K562 (cell line): ENCODE measurements around the gene MIEF1. TPM values are rescaled to one million over a fixed set of nuclear protein-coding genes. Genes with fewer than 3 reads are reported as not detected.

Source experiments
- BRD4 ChIP-seq: fragments of 200-600 bp; sonication (generic); IDR thresholded peaks from 2 replicates; pipeline ENCODE4 v1.6.1; 2017; ENCODE audit warnings: inconsistent platforms
- CBFA2T3 ChIP-seq: fragments of 450-650 bp; IDR thresholded peaks from 2 replicates; pipeline ENCODE4 v1.6.1; 2017
- CHCHD3 ChIP-seq: fragments of 250-450 bp; sonication (Bioruptor Pico); IDR thresholded peaks from 2 replicates; pipeline ENCODE4 v2.1.2; 2022; ENCODE audit warnings: mild to moderate bottlenecking
- EGR1 ChIP-seq: fragments of 450-650 bp; conservative IDR thresholded peaks from 2 replicates; pipeline ENCODE4 v1.6.1; 2017; ENCODE audit warnings: mild to moderate bottlenecking
- JUN ChIP-seq, 2 experiments: sonication (generic) in 1 of 2; formaldehyde crosslinking in 1 of 2; IDR thresholded peaks; 2 replicates each; pipeline versions ENCODE4 v1.6.1 to v1.8.0; 2012 to 2022; ENCODE audit warnings: borderline replicate concordance in 2 of 2, mild to moderate bottlenecking in 2 of 2, improper control_type of control experiment in 1 of 2, low read depth in 1 of 2, low read length in 1 of 2, missing genetic modification reagents in 1 of 2
- KLF6 ChIP-seq: fragments of 250-450 bp; sonication (Bioruptor Pico); IDR thresholded peaks from 2 replicates; pipeline ENCODE4 v1.4.0; 2020; ENCODE audit warnings: mild to moderate bottlenecking, moderate library complexity, borderline replicate concordance
- NR2C2 ChIP-seq, 2 experiments: fragments of 200-800 bp in 1 of 2; sonication (Bioruptor generic) in 1 of 2; sonication (generic) in 1 of 2; formaldehyde crosslinking in 1 of 2; IDR thresholded peaks; 2 replicates each; pipeline versions ENCODE4 v1.6.1 to v1.8.0; 2016 to 2022; ENCODE audit warnings: mild to moderate bottlenecking in 1 of 2, missing compliant biosample characterization in 1 of 2, missing genetic modification characterization in 1 of 2, missing genetic modification reagents in 1 of 2
- SRSF1 ChIP-seq: fragments of 200-400 bp; formaldehyde crosslinking; IDR thresholded peaks from 2 replicates; pipeline ENCODE4 v1.6.1; 2017; ENCODE audit warnings: mild to moderate bottlenecking, low read depth, low read length, moderate library complexity
- ZBTB7A ChIP-seq: IDR thresholded peaks from 2 replicates; pipeline ENCODE4 v1.6.1; 2011; ENCODE audit warnings: low read depth, mild to moderate bottlenecking, low read length, moderate library complexity, borderline replicate concordance; ENCODE audit not compliant: control insufficient read depth
- polyA plus RNA-seq, 8 experiments: library from polyadenylated mRNA; depleted of rRNA in 4 of 8; stranded (reverse) in 5 of 8; unstranded in 3 of 8; fragments of >200 nt; fragmentation: Nextera tagmentation in 2 of 8; fragmentation: Illumina TruSeq in 1 of 8; extraction: Ambion mirVana in 2 of 8; extraction: Trizol in 1 of 8; gene quantifications; 2 replicates each; pipeline versions ENCODE4 v1.2.1 to v1.2.3, GENCODE V29; 2011 to 2014; ENCODE audit warnings: inconsistent platforms in 1 of 8, missing spikeins in 1 of 8
- total RNA-seq, 7 experiments: library from RNA; depleted of rRNA in 6 of 7; stranded (reverse); fragments of >200 nt in 6 of 7; fragmentation: Illumina TruSeq in 2 of 7; extraction: Trizol in 2 of 7; gene quantifications; 2 replicates each; pipeline versions ENCODE4 v1.2.1 to v1.2.3, GENCODE V29; 2011 to 2021; ENCODE audit warnings: low replicate concordance in 1 of 7
- TF ChIP-seq, protein P1 (sequence below): fragments of 450-650 bp; IDR thresholded peaks from 2 replicates; pipeline ENCODE4 v1.6.1; 2016; ENCODE audit warnings: mild to moderate bottlenecking, moderate library complexity
- TF ChIP-seq, protein P2 (sequence below): fragments of 450-650 bp; formaldehyde crosslinking; IDR thresholded peaks from 2 replicates; pipeline ENCODE4 v1.4.0; 2020; ENCODE audit warnings: mild to moderate bottlenecking, moderate library complexity

Gene MIEF1
- total and polyA plus RNA-seq, 9 of the 15 experiments (the other 6 are each of a cell fraction or from before 2014, with no cell fraction given) = 10.9 to 51.8 (median 25.5) TPM

DNA sequence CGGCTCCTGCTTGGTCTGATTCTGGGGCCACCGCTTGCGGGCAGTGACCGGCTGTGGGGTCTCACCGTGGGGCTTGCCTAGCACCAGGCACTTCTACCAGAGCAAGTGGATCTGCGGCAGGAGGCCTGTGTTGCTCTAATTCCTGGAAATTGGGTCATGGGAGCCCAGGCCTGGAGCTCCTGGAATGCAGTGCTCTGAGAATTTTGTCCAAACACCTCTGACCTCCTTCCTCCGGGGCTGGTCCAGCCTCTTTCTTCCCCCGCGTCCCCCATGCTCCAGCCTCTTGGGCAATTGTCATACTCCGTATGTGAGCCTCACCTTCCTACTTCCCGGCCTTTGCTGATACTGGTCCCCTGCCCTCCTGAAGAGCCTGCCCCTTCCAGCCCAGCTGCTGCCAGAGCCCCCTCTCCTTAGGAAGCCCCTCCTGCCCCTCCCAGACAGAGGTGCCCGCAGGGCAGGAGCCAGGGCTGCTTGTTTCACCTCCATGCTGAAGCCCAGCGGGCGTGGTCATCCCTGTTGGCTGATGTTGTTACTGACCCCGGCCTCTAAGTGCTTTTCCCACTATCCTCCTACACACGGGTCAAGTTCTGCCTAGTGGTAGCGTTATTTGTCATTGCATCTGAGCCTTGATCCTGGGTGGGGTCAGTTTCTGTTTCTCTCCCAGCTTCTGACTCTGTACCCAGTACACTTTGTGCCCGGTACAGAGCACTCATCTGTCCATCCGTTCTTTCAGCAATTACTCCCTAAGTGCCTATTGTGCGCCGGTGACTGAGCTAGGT is 35.7 kb upstream of the MIEF1 start (continued):
- TF ChIP-seq, protein P1, sequence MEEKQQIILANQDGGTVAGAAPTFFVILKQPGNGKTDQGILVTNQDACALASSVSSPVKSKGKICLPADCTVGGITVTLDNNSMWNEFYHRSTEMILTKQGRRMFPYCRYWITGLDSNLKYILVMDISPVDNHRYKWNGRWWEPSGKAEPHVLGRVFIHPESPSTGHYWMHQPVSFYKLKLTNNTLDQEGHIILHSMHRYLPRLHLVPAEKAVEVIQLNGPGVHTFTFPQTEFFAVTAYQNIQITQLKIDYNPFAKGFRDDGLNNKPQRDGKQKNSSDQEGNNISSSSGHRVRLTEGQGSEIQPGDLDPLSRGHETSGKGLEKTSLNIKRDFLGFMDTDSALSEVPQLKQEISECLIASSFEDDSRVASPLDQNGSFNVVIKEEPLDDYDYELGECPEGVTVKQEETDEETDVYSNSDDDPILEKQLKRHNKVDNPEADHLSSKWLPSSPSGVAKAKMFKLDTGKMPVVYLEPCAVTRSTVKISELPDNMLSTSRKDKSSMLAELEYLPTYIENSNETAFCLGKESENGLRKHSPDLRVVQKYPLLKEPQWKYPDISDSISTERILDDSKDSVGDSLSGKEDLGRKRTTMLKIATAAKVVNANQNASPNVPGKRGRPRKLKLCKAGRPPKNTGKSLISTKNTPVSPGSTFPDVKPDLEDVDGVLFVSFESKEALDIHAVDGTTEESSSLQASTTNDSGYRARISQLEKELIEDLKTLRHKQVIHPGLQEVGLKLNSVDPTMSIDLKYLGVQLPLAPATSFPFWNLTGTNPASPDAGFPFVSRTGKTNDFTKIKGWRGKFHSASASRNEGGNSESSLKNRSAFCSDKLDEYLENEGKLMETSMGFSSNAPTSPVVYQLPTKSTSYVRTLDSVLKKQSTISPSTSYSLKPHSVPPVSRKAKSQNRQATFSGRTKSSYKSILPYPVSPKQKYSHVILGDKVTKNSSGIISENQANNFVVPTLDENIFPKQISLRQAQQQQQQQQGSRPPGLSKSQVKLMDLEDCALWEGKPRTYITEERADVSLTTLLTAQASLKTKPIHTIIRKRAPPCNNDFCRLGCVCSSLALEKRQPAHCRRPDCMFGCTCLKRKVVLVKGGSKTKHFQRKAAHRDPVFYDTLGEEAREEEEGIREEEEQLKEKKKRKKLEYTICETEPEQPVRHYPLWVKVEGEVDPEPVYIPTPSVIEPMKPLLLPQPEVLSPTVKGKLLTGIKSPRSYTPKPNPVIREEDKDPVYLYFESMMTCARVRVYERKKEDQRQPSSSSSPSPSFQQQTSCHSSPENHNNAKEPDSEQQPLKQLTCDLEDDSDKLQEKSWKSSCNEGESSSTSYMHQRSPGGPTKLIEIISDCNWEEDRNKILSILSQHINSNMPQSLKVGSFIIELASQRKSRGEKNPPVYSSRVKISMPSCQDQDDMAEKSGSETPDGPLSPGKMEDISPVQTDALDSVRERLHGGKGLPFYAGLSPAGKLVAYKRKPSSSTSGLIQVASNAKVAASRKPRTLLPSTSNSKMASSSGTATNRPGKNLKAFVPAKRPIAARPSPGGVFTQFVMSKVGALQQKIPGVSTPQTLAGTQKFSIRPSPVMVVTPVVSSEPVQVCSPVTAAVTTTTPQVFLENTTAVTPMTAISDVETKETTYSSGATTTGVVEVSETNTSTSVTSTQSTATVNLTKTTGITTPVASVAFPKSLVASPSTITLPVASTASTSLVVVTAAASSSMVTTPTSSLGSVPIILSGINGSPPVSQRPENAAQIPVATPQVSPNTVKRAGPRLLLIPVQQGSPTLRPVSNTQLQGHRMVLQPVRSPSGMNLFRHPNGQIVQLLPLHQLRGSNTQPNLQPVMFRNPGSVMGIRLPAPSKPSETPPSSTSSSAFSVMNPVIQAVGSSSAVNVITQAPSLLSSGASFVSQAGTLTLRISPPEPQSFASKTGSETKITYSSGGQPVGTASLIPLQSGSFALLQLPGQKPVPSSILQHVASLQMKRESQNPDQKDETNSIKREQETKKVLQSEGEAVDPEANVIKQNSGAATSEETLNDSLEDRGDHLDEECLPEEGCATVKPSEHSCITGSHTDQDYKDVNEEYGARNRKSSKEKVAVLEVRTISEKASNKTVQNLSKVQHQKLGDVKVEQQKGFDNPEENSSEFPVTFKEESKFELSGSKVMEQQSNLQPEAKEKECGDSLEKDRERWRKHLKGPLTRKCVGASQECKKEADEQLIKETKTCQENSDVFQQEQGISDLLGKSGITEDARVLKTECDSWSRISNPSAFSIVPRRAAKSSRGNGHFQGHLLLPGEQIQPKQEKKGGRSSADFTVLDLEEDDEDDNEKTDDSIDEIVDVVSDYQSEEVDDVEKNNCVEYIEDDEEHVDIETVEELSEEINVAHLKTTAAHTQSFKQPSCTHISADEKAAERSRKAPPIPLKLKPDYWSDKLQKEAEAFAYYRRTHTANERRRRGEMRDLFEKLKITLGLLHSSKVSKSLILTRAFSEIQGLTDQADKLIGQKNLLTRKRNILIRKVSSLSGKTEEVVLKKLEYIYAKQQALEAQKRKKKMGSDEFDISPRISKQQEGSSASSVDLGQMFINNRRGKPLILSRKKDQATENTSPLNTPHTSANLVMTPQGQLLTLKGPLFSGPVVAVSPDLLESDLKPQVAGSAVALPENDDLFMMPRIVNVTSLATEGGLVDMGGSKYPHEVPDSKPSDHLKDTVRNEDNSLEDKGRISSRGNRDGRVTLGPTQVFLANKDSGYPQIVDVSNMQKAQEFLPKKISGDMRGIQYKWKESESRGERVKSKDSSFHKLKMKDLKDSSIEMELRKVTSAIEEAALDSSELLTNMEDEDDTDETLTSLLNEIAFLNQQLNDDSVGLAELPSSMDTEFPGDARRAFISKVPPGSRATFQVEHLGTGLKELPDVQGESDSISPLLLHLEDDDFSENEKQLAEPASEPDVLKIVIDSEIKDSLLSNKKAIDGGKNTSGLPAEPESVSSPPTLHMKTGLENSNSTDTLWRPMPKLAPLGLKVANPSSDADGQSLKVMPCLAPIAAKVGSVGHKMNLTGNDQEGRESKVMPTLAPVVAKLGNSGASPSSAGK = no peak
- TF ChIP-seq NR2C2 (CRISPR knock-in tag; IDR thresholded peaks at IDR 0.05) = no peak
- TF ChIP-seq NR2C2 (tag; IDR thresholded peaks at IDR 0.05) = peak; percentile 21; the same call in 1 of the 2 replicates
- no peak for TF ChIP-seq BRD4
- no peak for TF ChIP-seq KLF6
- TF ChIP-seq, protein P2, sequence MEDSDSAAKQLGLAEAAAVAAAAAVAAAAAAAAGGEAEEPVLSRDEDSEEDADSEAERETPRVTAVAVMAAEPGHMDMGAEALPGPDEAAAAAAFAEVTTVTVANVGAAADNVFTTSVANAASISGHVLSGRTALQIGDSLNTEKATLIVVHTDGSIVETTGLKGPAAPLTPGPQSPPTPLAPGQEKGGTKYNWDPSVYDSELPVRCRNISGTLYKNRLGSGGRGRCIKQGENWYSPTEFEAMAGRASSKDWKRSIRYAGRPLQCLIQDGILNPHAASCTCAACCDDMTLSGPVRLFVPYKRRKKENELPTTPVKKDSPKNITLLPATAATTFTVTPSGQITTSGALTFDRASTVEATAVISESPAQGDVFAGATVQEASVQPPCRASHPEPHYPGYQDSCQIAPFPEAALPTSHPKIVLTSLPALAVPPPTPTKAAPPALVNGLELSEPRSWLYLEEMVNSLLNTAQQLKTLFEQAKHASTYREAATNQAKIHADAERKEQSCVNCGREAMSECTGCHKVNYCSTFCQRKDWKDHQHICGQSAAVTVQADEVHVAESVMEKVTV (CRISPR knock-in tag) = no peak
- TF ChIP-seq CHCHD3 (CRISPR knock-in tag) = no peak
- TF ChIP-seq JUN (IDR thresholded peaks at IDR 0.05; ENCODE audit: borderline replicate concordance, low read depth, low read length) = no peak
- no peak for TF ChIP-seq JUN (CRISPR knock-in tag; IDR thresholded peaks at IDR 0.05; ENCODE audit: borderline replicate concordance)
- TF ChIP-seq CBFA2T3 = 0 out of 2 replicates have a peak, but pooled peaks have one; percentile 6
- TF ChIP-seq SRSF1 = no peak
- peak; percentile 18; the same call in 1 of the 2 replicates for TF ChIP-seq ZBTB7A
- TF ChIP-seq EGR1 = no peak; the same call in 1 of the 2 replicates
